ENCODE measurements around the gene SCAMP4. TPM values are rescaled to one million over a fixed set of nuclear protein-coding genes. Genes with fewer than 3 reads are reported as not detected.
A peak's percentile ranks its signal among the peaks of the same experiment; 100 is the strongest.

SCAMP4 gene
- total RNA-seq, 1 experiment from 2014 or later: 69.0 TPM

DNA sequence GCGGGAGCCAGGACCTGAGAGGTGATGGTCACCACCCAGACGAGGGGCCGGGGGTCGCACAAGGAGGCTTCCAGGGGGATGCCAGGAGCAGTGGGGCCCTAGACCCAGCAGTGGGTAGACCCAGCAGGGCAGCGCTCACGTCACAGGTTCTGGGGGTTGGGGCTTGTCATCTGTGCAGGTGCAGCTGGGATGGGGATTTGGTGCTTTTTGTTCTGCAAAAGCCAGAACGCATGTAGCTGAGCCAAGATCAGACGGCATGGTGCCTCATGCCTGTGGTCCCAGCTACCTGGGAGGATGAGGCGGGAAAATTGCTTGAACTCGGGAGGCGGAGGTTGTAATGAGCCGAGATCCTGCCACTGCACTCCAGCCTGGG, 50.9 kb downstream of the SCAMP4 start:
- Histone ChIP-seq H3K14ac (ENCODE audit: insufficient read depth, low read length) (no peak overlapping the region), H3K4me2 (ENCODE audit: insufficient read depth, insufficient read length, low read length) (no peak overlapping the region), H2BK20ac (ENCODE audit: low read depth, low read length, poor library complexity, severe bottlenecking) (no peak overlapping the region), H2AK5ac (ENCODE audit: insufficient read length, low read length) (no peak overlapping the region), H3K27me3 (ENCODE audit: insufficient read depth, low read length) (no peaks in the 10 kb centered on the region), H2BK5ac (ENCODE audit: insufficient read length, low read length) (no peak overlapping the region), H3K79me1 (ENCODE audit: insufficient read depth, low read depth, low read length, poor library complexity, severe bottlenecking) (peaks cover 8% of the 10 kb centered on the region), H3K4ac (ENCODE audit: low read depth, low read length) (no peak overlapping the region), H3K4me1 (ENCODE audit: insufficient read depth, low read length) (no peaks in the 10 kb centered on the region), H2AFZ (ENCODE audit: low read length) (no peak overlapping the region), H4K5ac (ENCODE audit: insufficient read length, low read depth, low read length) (no peak overlapping the region), H3T11ph (ENCODE audit: low read length) (no peak overlapping the region), H3K79me2 (ENCODE audit: insufficient read depth, low read length) (peaks cover 28% of the 10 kb centered on the region; the same call in 1 of the 2 replicates), H3K9ac (ENCODE audit: extremely low read depth, insufficient read length, low read length) (no peak overlapping the region), H4K91ac (ENCODE audit: insufficient read length, low read depth, low read length) (no peak overlapping the region), H4K20me1 (ENCODE audit: control insufficient read depth, insufficient read depth, insufficient read length) (peaks cover 2% of the 10 kb centered on the region), H3K18ac (ENCODE audit: insufficient read length, low read depth, low read length) (no peak overlapping the region), H2BK15ac (ENCODE audit: low read depth, low read length) (no peak overlapping the region), H3K27ac (ENCODE audit: insufficient read length, low read depth, low read length) (no peak overlapping the region), H4K8ac (replicated peaks; ENCODE audit: insufficient read length, low read depth, low read length) (no peak overlapping the region), H3K9me3 (ENCODE audit: control insufficient read depth, low read depth, low read length) (no peaks in the 10 kb centered on the region), H2BK12ac (ENCODE audit: insufficient read length, low read depth, low read length) (no peak overlapping the region), H3K23ac (ENCODE audit: insufficient read length, low read depth, low read length) (no peak overlapping the region), H3K56ac (ENCODE audit: insufficient read length, low read depth, low read length) (no peak overlapping the region), H3K23me2 (ENCODE audit: insufficient read length, low read depth, low read length, poor library complexity, severe bottlenecking) (no peaks in the 10 kb centered on the region), H2BK120ac (ENCODE audit: low read depth, low read length, poor library complexity, severe bottlenecking) (no peak overlapping the region)
- TF ChIP-seq, protein P1, sequence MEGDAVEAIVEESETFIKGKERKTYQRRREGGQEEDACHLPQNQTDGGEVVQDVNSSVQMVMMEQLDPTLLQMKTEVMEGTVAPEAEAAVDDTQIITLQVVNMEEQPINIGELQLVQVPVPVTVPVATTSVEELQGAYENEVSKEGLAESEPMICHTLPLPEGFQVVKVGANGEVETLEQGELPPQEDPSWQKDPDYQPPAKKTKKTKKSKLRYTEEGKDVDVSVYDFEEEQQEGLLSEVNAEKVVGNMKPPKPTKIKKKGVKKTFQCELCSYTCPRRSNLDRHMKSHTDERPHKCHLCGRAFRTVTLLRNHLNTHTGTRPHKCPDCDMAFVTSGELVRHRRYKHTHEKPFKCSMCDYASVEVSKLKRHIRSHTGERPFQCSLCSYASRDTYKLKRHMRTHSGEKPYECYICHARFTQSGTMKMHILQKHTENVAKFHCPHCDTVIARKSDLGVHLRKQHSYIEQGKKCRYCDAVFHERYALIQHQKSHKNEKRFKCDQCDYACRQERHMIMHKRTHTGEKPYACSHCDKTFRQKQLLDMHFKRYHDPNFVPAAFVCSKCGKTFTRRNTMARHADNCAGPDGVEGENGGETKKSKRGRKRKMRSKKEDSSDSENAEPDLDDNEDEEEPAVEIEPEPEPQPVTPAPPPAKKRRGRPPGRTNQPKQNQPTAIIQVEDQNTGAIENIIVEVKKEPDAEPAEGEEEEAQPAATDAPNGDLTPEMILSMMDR (conservative IDR thresholded peaks at IDR 0.05): no peak
- H3K9me3 Mint-ChIP-seq: no peaks in the 10 kb centered on the region
- H3K4me3 Mint-ChIP-seq: no peak overlapping the region
- peak overlapping the region in 1 of 3 experiments; percentile 76; a peak in 2 of 7 replicates for H3K27ac Mint-ChIP-seq
- no peaks in the 10 kb centered on the region for H3K27me3 Mint-ChIP-seq (ENCODE audit: low read depth)
- H3K4me1 Mint-ChIP-seq: peaks cover 3 to 18% of the 10 kb centered on the region in 2 experiments; a peak in 3 of 4 replicates
- H3K36me3 Mint-ChIP-seq (ENCODE audit: insufficient read depth in 1 of 3, low read depth in 3 of 3): peaks cover 4 to 10% (median 9%) of the 10 kb centered on the region in 3 experiments; a peak in 6 of 7 replicates
- DNase-seq: no peak
- WGBS (ENCODE audit: extremely low coverage, insufficient read length, low lambda C conversion rate): no CpG with 5 or more reads among the region's 12 CpGs

Measured in H9 (cell line).